ENCODE results near the gene TFR2. TPM values are rescaled to one million over a fixed set of nuclear protein-coding genes. Genes with fewer than 3 reads are reported as not detected.

Gene TFR2
- total and polyA plus RNA-seq, 4 experiments from 2014 or later, result 0.75 to 6.2 (median 4.1) TPM

Other genes starting within 250 kb of the TFR2 start
- gene ZCWPW1, start 212.8 kb downstream of the TFR2 start, total RNA-seq, result 10 to 100 TPM; 10.1 to 12.4 TPM
- gene ZCWPW1, start 212.8 kb downstream of the TFR2 start, polyA plus RNA-seq, result 1 to 10 TPM; 5.0 to 6.1 TPM
- gene MEPCE, start 211.7 kb downstream of the TFR2 start, total RNA-seq, result 10 to 100 TPM; 57.3 to 58.8 TPM
- 10 to 100 TPM in 1 of 2 donors, 1 to 10 TPM in 1; 7.9 to 11.8 TPM for gene MEPCE, start 211.7 kb downstream of the TFR2 start, polyA plus RNA-seq
- 10 to 100 TPM; 77.7 to 83.8 TPM for gene PPP1R35, start 205.1 kb downstream of the TFR2 start, total RNA-seq
- gene PPP1R35, start 205.1 kb downstream of the TFR2 start, polyA plus RNA-seq, result 10 to 100 TPM; 28.6 to 49.7 TPM
- 1 to 10 TPM; 4.6 to 5.7 TPM for gene SPACDR, start 177.3 kb downstream of the TFR2 start, total RNA-seq
- under 1 TPM; 0.26 to 0.34 TPM for gene SPACDR, start 177.3 kb downstream of the TFR2 start, polyA plus RNA-seq
- gene TSC22D4, start 162.3 kb downstream of the TFR2 start, total RNA-seq, result 100 to 1,000 TPM; 144 to 154 TPM
- 10 to 100 TPM; 30.0 to 34.5 TPM for gene TSC22D4, start 162.3 kb downstream of the TFR2 start, polyA plus RNA-seq
- under 1 TPM; 0.38 to 0.58 TPM for gene NYAP1, start 157.6 kb downstream of the TFR2 start, total RNA-seq
- not detected for gene NYAP1, start 157.6 kb downstream of the TFR2 start, polyA plus RNA-seq
- 10 to 100 TPM; 56.6 to 58.3 TPM for gene AGFG2, start 102.3 kb downstream of the TFR2 start, total RNA-seq
- gene AGFG2, start 102.3 kb downstream of the TFR2 start, polyA plus RNA-seq, result 10 to 100 TPM; 19.7 to 35.6 TPM
- gene SAP25, start 67.7 kb downstream of the TFR2 start, total RNA-seq, result 100 to 1,000 TPM; 119 to 126 TPM
- gene SAP25, start 67.7 kb downstream of the TFR2 start, polyA plus RNA-seq, result under 1 TPM in 1 of 2 donors, not detected in 1; 0.72 TPM
- gene LRCH4, start 55.4 kb downstream of the TFR2 start, total RNA-seq, result 100 to 1,000 TPM; 392 to 412 TPM
- 100 to 1,000 TPM; 119 to 167 TPM for gene LRCH4, start 55.4 kb downstream of the TFR2 start, polyA plus RNA-seq
- 1 to 10 TPM; 1.6 to 2.1 TPM for gene FBXO24, start 55.2 kb downstream of the TFR2 start, total RNA-seq
- gene FBXO24, start 55.2 kb downstream of the TFR2 start, polyA plus RNA-seq, result under 1 TPM; 0.36 to 0.77 TPM
- gene PCOLCE, start 39.2 kb downstream of the TFR2 start, total RNA-seq, result 10 to 100 TPM in 1 of 2 experiments, 1 to 10 TPM in 1; 7.2 to 10.6 TPM
- 1 to 10 TPM; 1.3 to 1.6 TPM for gene PCOLCE, start 39.2 kb downstream of the TFR2 start, polyA plus RNA-seq
- gene MOSPD3, start 29.0 kb downstream of the TFR2 start, total RNA-seq, result 10 to 100 TPM; 13.4 to 15.6 TPM
- 10 to 100 TPM; 24.6 to 32.1 TPM for gene MOSPD3, start 29.0 kb downstream of the TFR2 start, polyA plus RNA-seq
- gene ACTL6B, start 14.9 kb upstream of the TFR2 start, total RNA-seq, result not detected
- gene ACTL6B, start 14.9 kb upstream of the TFR2 start, polyA plus RNA-seq, result not detected
- 100 to 1,000 TPM; 138 to 144 TPM for gene GNB2, start 32.2 kb upstream of the TFR2 start, total RNA-seq
- gene GNB2, start 32.2 kb upstream of the TFR2 start, polyA plus RNA-seq, result 10 to 100 TPM; 48.3 to 60.7 TPM
- 100 to 1,000 TPM; 116 to 118 TPM for gene GIGYF1, start 52.7 kb upstream of the TFR2 start, total RNA-seq
- 1 to 10 TPM in 1 of 2 donors, under 1 TPM in 1; 0.19 to 3.1 TPM for gene GIGYF1, start 52.7 kb upstream of the TFR2 start, polyA plus RNA-seq
- gene POP7, start 64.6 kb upstream of the TFR2 start, total RNA-seq, result 10 to 100 TPM; 14.6 to 16.0 TPM
- 10 to 100 TPM; 43.7 to 49.9 TPM for gene POP7, start 64.6 kb upstream of the TFR2 start, polyA plus RNA-seq
- not detected for gene EPO, start 78.9 kb upstream of the TFR2 start, total RNA-seq
- gene EPO, start 78.9 kb upstream of the TFR2 start, polyA plus RNA-seq, result not detected
- gene ZAN, start 92.0 kb upstream of the TFR2 start, total RNA-seq, result not detected
- not detected for gene ZAN, start 92.0 kb upstream of the TFR2 start, polyA plus RNA-seq
- gene EPHB4, start 186.0 kb upstream of the TFR2 start, total RNA-seq, result 1 to 10 TPM; 3.3 to 5.2 TPM
- under 1 TPM in 1 of 2 donors, not detected in 1; 0.08 TPM for gene EPHB4, start 186.0 kb upstream of the TFR2 start, polyA plus RNA-seq
- 10 to 100 TPM; 63.7 to 64.6 TPM for gene SLC12A9, start 211.2 kb upstream of the TFR2 start, total RNA-seq
- gene SLC12A9, start 211.2 kb upstream of the TFR2 start, polyA plus RNA-seq, result 1 to 10 TPM; 7.0 to 9.1 TPM
- 1 to 10 TPM; 7.6 to 9.4 TPM for gene TRIP6, start 225.8 kb upstream of the TFR2 start, total RNA-seq
- 1 to 10 TPM; 2.7 to 4.9 TPM for gene TRIP6, start 225.8 kb upstream of the TFR2 start, polyA plus RNA-seq
- gene SRRT, start 233.6 kb upstream of the TFR2 start, total RNA-seq, result 100 to 1,000 TPM; 264 to 272 TPM
- 10 to 100 TPM; 37.8 to 86.5 TPM for gene SRRT, start 233.6 kb upstream of the TFR2 start, polyA plus RNA-seq
- gene UFSP1, start 248.2 kb upstream of the TFR2 start, total RNA-seq, result 10 to 100 TPM; 10.1 to 11.0 TPM
- 1 to 10 TPM in 1 of 2 donors, under 1 TPM in 1; 0.34 to 2.6 TPM for gene UFSP1, start 248.2 kb upstream of the TFR2 start, polyA plus RNA-seq

All from CD4-positive, alpha-beta memory T cell (primary cell).